Measurements from ENCODE around the gene PTCHD1. TPM values are rescaled to one million over a fixed set of nuclear protein-coding genes. Genes with fewer than 3 reads are reported as not detected.

The PTCHD1 gene
- total and polyA plus RNA-seq, 2 of the 13 experiments (the other 11 are each of a cell fraction or from before 2014, with no cell fraction given) = not detected

DNA sequence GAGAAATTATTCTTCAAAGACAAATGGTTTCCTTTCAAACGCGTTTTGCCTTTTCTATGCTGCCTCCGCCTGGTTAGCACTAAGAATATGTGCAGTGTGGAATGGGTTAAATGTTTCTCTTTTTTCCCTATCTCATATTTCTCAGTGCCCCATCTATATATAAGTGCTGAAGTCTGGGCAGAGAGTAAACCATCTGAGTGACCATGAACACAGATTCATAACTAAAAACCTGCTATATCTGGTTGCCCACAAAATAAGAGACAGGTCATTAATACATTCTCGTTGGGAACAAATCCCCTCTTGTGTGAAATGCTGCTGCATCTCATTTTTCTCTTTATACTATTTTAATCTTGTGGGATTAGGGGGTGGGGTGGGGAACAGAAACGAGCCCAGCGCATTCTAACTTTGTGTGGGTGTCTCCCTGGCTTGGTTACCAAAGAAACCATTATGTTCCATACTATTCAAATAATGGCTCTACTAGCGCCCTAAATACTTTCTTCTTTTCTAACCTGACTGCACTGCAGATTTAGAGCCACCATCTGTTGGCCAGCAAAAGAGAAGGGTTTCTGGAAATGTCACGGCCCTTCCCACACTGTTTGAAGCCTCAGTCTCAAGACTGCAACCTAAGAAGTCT, 42.2 kb upstream of the PTCHD1 start (continued):
- TF ChIP-seq, protein P1, sequence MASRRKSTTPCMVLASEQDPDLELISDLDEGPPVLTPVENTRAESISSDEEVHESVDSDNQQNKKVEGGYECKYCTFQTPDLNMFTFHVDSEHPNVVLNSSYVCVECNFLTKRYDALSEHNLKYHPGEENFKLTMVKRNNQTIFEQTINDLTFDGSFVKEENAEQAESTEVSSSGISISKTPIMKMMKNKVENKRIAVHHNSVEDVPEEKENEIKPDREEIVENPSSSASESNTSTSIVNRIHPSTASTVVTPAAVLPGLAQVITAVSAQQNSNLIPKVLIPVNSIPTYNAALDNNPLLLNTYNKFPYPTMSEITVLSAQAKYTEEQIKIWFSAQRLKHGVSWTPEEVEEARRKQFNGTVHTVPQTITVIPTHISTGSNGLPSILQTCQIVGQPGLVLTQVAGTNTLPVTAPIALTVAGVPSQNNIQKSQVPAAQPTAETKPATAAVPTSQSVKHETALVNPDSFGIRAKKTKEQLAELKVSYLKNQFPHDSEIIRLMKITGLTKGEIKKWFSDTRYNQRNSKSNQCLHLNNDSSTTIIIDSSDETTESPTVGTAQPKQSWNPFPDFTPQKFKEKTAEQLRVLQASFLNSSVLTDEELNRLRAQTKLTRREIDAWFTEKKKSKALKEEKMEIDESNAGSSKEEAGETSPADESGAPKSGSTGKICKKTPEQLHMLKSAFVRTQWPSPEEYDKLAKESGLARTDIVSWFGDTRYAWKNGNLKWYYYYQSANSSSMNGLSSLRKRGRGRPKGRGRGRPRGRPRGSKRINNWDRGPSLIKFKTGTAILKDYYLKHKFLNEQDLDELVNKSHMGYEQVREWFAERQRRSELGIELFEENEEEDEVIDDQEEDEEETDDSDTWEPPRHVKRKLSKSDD (CRISPR knock-in tag; IDR thresholded peaks at IDR 0.05; ENCODE audit: low read depth) = no peak
- no peak for TF ChIP-seq ZNF12 (CRISPR knock-in tag; IDR thresholded peaks at IDR 0.05)
- no peak for TF ChIP-seq ZNF543 (CRISPR knock-in tag; IDR thresholded peaks at IDR 0.05)
- no peak for TF ChIP-seq SAFB2 (CRISPR knock-in tag; IDR thresholded peaks at IDR 0.05; ENCODE audit: borderline replicate concordance, low read depth)
- TF ChIP-seq, protein P2, sequence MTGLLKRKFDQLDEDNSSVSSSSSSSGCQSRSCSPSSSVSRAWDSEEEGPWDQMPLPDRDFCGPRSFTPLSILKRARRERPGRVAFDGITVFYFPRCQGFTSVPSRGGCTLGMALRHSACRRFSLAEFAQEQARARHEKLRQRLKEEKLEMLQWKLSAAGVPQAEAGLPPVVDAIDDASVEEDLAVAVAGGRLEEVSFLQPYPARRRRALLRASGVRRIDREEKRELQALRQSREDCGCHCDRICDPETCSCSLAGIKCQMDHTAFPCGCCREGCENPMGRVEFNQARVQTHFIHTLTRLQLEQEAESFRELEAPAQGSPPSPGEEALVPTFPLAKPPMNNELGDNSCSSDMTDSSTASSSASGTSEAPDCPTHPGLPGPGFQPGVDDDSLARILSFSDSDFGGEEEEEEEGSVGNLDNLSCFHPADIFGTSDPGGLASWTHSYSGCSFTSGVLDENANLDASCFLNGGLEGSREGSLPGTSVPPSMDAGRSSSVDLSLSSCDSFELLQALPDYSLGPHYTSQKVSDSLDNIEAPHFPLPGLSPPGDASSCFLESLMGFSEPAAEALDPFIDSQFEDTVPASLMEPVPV (CRISPR knock-in tag; IDR thresholded peaks at IDR 0.05) = no peak
- TF ChIP-seq SCMH1 (CRISPR knock-in tag; IDR thresholded peaks at IDR 0.05; ENCODE audit: borderline replicate concordance) = no peak
- no peak for TF ChIP-seq CCAR2 (optimal IDR thresholded peaks at IDR 0.05; ENCODE audit: low read depth, low read length)
- TF ChIP-seq GATAD2A (CRISPR knock-in tag; IDR thresholded peaks at IDR 0.05) = no peak
